Amygdala (tissue), 56 donors: ENCODE data around the gene MUCL3.
"Not testable (repeated sequence)": the region's sequence is repeated elsewhere in the genome, so short reads cannot be mapped to it uniquely, and the experiment has no call there.

Source experiments
- DNase-seq, 56 donors: peaks; one replicate each; lab custom pipeline; 2025; lab: John Stamatoyannopoulos, UW

The MUCL3 gene, protein sequence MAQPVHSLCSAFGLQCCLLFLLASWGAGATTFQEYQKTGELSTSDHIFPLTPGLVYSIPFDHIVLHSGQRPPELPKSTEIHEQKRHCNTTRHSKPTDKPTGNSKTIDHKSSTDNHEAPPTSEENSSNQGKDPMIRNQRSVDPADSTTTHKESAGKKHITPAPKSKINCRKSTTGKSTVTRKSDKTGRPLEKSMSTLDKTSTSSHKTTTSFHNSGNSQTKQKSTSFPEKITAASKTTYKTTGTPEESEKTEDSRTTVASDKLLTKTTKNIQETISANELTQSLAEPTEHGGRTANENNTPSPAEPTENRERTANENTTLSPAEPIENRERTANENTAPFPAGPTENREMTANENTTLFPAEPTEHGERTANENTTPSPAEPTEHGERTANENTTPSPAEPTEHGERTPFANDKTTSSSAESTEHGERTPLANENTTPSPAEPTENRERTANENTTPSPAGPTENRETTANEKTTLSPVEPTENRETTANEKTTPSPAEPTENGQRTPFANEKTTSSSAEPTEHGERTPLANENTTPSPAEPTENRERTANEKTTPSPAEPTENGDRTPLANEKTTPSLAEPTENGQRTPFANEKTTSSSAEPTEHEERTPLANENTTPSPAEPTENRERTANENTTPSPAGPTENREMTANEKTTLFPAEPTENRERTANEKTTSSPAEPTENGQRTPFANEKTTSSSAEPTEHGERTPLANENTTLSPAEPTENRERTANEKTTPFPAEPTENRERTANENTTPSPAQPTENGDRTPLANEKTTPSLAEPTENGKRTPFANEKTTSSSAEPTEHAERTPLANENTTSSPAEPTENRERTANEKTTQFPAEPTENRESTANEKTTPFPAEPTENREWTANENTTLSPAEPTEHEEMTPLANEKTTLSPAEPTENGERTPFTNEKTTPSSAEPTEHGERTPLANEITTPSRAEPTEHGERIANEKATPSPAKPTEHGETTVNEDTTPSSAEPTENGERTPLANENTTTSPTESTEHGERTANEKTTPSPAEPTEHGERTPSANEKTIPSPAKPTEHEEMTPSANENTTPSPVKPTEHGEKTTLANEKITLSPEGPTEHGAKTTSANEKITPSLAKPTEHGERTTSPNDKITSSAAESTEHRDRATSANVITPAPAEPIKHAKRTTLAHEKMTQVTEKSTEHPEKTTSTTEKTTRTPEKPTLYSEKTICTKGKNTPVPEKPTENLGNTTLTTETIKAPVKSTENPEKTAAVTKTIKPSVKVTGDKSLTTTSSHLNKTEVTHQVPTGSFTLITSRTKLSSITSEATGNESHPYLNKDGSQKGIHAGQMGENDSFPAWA (N-terminal part only)

DNA sequence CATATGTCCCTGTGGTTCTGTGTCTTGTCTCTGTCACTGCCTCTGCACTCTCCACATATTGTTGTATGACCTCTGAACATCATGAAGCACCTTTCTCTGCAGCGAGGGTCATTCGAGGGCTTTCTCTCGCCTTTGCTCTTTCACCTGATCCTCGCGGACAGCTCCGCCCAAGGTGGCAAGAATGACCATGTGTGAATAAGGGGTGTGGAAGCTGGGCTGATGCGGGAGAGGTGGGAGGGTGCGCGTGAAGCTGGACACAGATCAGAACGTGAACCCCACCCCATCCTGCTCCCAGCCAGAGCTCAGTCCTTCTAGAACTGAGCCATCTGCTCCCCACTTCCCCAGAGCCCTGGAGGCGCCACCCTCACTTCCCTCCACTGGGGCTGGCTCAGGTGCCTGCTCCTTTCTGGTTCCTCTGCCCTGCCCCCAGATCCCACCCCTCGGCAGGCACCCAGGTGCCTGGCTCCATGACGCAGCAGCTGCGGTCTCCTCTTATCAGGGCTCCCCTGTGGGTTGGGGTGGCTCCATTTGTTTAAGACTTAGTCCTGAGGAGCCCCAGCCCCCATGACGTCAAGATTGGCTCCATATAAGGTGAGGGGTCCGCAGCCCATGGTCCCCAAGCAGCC, at the start of gene MUCL3:
Gene MUCL3 (plus strand): TSS at position 613 of the 626 bp plus-strand sequence. CDS start 27 bp downstream, outside the sequence.
- no peak for DNase-seq

DNA sequence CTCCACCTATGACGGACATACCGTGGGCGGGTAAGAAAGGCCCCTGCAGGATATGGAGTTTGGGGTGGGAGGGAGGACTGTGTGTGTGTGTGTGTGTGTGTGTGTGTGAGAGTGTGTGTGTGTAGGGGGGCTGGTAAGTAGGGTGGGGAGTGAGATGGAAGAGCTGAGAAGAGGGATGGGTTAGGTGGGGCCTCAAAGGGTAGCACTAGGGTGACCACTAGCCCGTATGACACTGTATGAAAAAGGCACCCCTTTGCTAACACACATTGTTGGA, 49.4 kb upstream of the MUCL3 start:
- no peak for DNase-seq

DNA sequence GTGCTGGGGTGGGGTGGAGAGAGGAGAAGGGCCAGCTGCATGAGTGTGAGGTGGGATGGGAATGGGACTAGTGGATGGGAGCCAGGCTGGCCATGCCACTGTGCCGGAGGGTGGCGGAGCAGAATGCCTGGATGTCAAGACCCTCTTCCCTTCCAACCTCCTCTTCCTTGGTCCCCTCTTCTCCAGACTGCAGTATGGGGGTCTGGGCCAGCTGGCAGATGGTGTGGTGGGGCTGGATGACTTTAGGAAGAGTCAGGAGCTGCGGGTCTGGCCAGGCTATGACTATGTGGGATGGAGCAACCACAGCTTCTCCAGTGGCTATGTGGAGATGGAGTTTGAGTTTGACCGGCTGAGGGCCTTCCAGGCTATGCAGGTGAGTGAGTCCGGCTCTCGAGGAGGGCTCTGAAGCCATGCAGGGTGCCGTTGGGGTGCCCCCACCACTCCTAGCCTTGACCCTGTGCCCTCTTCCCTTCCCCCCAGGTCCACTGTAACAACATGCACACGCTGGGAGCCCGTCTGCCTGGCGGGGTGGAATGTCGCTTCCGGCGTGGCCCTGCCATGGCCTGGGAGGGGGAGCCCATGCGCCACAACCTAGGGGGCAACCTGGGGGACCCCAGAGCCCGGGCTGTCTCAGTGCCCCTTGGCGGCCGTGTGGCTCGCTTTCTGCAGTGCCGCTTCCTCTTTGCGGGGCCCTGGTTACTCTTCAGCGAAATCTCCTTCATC, 48.8 kb upstream of the MUCL3 start:
- DNase-seq, result no peak

DNA sequence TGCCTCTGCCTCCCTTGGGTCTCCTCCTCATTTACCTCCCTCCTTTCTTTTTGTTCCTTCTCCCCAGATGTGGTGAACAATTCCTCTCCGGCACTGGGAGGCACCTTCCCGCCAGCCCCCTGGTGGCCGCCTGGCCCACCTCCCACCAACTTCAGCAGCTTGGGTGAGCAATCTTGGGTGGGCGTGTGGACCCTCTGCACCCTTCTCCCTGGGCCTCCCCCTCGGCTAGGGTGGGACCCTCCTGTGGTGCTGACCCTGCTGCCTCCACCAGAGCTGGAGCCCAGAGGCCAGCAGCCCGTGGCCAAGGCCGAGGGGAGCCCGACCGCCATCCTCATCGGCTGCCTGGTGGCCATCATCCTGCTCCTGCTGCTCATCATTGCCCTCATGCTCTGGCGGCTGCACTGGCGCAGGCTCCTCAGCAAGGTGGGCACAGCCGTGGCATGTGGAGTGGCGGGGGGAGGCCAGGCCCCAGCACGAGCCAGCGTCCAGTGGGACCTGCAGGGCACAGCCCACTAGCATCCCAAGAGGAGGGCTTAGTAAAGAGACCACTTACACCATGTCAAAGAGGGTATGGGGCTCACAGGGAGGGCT, 47.7 kb upstream of the MUCL3 start:
- no peak for DNase-seq

DNA sequence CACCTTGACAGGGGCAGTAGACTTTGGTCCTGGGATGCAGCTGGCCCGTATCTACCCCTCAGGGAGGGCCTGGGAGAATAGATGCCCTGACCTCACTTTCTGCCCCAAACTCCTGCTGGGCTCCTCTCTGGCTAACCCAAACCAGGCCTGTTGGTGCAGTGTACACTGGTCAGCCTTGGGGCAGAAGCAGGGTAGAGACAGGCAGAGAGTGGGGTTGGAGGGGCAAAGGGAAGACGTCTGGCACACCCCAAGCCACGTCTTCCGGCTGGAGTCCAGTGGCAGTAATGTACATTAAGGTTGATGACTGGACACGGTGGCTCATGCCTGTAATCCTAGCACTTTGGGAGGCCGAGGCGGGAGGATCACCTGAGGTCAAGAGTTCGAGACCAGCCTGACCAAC, 47.1 kb upstream of the MUCL3 start:
- DNase-seq, result no peak

DNA sequence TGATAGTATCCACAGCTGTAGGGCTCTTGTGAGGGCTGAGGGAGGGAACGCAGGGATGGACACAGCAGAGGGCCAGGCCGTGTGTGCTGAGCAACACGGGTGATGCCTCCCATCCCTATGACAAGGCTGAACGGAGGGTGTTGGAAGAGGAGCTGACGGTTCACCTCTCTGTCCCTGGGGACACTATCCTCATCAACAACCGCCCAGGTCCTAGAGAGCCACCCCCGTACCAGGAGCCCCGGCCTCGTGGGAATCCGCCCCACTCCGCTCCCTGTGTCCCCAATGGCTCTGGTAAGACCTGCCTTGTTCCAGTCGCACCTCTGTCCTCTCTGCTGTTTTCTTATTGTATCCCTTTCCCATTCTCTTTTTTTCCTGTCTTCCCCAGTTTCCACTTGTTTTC, 46.4 kb upstream of the MUCL3 start:
- DNase-seq, result no peak

DNA sequence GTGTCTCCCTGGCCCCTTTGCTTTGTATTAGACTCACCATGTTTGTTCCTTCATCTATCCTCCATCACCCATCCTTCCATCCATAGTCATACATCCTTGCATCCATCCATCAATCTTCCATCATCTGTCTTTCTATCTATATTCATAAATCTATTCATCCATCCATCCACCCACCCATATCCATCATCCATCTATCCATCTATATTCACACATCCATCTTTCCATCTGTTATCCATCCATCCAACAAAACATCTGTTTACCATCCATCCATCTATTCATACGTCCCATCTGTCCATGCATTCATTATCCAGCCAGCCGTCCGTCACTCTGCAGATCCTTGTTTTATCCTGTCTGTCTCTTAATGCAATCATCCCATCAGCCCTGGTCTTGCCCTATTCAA, 45.8 kb upstream of the MUCL3 start:
- no peak for DNase-seq

DNA sequence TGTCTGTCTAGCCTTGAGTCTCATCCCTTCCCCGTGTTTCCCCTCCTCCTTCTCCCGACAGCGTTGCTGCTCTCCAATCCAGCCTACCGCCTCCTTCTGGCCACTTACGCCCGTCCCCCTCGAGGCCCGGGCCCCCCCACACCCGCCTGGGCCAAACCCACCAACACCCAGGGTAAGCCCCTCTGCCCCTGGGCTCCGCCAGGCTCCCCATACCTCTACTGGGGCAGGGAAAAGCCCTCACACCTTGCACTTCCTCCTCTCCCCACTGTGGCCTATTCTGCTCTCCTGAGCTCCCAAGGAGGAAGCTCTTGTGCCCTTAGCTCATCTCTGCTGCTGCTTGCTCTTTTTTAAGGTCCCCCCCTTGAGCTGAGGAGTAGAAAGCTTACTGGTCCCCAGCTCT, 45.4 kb upstream of the MUCL3 start:
- DNase-seq, result no peak

DNA sequence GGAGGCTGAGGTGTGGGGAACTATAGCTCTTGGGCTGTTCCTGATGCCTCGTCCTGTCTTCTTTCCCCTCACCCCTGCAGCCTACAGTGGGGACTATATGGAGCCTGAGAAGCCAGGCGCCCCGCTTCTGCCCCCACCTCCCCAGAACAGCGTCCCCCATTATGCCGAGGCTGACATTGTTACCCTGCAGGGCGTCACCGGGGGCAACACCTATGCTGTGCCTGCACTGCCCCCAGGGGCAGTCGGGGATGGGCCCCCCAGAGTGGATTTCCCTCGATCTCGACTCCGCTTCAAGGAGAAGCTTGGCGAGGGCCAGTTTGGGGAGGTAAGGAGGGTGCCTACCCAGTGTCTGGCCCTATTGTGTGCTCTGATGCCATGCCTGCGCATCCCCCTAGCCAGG, 44.2 kb upstream of the MUCL3 start:
- no peak for DNase-seq

DNA sequence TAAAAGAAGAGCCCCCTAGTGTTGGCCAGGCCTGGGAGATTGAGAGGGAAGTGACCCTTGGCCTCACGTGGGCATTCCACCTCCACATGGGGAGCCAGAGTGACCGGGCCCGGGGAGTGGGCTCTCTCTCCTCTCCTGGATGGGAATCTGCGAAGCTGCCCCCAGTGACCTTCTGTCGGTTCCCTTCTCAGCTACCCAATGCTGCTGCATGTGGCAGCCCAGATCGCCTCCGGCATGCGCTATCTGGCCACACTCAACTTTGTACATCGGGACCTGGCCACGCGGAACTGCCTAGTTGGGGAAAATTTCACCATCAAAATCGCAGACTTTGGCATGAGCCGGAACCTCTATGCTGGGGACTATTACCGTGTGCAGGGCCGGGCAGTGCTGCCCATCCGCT, 42.9 kb upstream of the MUCL3 start:
- no peak for DNase-seq

DNA sequence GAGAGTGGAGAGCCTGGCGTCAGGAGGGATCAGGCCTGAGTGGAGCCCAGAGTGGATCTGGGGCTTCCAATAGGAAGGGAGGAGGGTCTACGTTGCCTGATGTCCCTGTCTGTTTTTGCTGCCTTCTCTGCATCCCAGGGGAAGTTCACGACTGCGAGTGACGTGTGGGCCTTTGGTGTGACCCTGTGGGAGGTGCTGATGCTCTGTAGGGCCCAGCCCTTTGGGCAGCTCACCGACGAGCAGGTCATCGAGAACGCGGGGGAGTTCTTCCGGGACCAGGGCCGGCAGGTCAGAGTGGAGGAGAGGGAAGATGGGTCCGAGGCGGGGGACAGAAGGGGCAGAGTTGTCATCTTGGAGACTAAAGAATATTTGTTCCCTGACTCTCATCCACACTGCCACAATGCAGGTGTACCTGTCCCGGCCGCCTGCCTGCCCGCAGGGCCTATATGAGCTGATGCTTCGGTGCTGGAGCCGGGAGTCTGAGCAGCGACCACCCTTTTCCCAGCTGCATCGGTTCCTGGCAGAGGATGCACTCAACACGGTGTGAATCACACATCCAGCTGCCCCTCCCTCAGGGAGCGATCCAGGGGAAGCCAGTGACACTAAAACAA, 41.9 kb upstream of the MUCL3 start:
- DNase-seq, result no peak

DNA sequence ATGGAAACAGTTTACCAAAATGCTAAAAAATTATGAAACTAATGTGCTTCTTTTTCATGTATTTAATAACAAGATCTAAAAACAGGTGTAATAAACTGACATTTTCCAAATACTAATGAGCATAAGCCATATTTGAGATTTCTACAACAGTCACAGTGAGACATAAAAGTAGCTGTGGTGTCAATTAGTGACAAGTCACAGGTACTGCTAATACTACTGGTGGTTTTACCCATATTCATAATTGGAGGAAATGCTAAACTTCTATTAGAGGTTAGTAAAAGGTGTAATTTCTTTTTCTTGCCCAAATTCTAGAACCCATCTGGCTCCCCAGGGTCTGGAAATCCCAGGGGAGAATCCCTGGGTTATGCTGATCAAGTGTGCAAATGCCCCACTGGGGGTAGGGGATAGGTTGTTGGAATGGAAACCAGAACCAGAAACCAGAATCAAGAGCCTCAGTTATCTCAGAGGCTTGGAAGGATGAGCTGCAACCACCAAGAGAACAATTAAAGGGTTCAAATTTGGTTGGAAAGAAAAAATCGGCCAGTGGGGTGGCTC, 39.8 kb upstream of the MUCL3 start:
- DNase-seq, result no peak

DNA sequence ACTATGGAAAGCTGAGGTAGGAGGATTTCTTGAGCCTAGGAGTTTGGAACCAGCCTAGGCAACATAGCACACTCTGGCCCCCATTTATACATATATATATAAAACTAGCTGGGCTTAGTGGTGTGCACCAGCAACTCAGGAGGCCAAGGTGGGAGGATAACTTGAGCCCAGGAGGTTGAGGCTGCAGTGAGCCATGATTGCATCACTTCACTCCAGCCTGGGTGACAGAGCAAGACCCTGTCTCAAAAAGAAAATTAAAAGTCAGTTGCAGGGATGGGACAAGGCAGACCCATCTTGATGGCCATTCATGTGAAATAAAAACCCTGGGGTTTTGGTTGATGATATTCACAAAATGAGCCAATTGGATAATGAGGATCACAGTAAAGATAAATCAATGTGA, 39.3 kb upstream of the MUCL3 start:
- DNase-seq, result no peak

DNA sequence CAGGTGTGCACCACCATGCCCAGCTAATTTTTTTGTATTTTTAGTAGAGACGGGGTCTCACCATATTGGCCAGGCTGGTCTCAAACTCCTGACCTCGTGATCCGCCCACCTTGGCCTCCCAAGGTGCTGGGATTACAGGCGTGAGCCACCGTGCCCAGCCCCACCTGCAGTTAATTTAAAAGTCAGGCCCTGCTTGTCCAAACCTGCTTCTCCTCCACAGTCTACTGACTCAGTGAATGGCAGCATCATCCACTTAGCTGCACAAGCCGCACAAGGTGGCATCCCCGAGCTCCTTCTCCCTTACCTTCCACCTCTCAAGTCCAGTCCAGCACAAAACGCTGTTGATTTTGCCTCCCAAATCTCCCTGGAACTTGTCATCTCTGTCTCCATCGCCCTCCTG, 38.6 kb upstream of the MUCL3 start:
- DNase-seq, result not testable (repeated sequence)

DNA sequence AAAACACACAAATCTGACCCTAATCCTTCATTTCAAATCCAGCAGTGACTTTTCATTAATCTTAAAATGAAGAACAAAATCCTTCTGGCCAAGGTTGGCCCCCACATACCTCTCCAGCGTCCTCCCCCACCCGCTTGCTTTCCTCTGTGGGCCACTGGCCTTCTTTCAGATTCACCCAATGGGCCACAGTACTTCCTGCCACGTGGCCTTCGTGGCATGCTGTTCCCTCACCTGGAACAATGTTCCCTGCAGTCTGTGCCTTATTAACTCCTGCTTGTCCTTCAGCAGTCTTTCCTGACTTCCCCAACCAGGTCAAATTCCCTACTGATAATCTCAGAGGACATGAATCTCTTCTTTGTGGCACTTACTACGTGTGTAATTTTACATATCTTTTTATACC, 38.1 kb upstream of the MUCL3 start:
- DNase-seq, result no peak

DNA sequence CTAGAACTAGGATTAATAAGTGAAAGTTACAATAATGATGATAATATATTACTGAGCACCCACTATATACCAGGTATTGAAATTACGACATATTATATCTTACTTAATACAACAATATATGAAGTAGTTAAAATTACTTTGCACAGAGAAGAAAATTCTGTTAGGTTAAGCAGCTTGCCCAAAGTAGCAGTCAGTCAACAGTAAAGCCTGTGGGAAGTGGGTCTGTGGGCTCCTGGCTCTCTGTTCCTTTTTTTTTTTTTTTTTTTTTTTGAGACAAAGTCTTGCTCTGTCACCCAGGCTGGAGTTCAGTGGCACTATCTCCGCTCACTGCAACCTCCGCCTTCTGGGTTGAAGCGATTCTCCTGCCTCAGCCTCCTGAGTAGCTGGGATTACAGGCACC, 37.5 kb upstream of the MUCL3 start:
- DNase-seq, result no peak

DNA sequence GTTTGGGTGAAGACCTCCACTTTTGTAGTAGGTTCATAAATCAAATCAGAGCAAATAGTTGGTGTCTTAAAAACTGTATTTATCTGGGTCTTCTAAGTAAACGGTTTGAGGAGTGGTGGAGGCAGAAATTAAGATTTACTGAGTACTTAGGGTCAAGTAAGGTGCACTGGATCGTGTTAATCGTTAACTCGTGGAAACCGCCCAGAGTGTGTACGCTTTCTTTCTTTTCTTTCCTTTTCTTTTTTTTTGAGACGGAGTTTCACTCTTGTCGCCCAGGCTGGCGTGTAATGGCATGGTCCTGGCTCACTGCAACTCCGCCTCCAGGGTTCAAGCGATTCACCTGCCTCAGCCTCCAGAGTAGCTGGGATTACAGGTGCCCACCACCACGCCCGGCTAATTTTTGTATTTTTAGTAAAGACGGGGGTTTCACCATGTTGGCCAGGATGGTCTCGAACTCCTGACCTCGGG, 33.4 kb upstream of the MUCL3 start:
- DNase-seq, result not testable (repeated sequence)

DNA sequence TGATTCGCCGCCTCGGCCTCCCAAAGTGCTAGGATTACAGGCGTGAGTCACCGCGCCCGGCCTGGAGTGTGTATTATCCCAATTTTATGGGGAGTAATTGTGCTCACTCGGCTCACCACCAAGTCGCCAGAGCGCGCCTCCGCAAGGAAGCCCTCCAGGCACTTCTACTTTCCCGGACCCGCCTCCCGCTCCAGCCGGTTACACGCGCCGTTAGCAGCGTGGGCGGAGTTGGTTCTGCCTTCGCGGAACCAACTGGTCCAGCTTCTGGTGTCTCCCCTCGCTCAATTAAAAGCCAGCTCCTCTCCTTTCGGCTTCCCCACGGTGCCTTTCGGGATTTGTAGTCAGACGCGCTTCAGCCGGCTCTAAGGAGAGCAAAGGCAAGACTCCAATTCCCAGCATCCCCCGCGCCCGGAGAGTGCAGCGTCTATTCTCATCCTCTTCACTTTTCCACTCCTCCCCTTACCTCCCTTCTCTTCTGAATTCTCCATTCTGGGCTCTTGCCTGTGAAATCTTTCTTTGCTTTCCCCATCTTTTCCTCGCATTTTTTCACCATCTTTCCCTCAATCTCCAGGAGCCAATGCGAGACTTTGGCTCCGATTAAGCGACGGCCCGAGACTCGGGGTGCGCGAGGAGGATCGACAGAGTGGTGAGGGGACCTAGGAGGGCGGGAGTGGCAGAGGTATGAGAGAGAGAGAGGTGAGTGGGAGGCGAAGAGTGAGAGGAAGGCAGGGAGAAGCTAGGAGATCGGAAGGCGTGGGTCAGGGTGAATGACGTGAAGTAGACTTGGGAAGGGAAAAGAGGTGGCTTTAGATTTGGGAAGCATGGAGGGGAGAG, 32.8 kb upstream of the MUCL3 start, which contains the start of gene GTF2H4:
Gene GTF2H4 (plus strand): TSS at position 450 of the 834 bp plus-strand sequence.
- DNase-seq, result peak; percentile 70 to 98 (median 95)
